HEK293 (cell line): Measurements from ENCODE around the gene ISL2.

ENCODE experiments used
- AEBP2 ChIP-seq: fragments of 450-650 bp; formaldehyde crosslinking; IDR thresholded peaks from 2 replicates; pipeline ENCODE4 v1.5.1; 2016; ENCODE audit warnings: missing biosample characterization, missing genetic modification characterization, borderline replicate concordance
- GFI1B ChIP-seq: fragments of 450-650 bp; formaldehyde crosslinking; IDR thresholded peaks from 2 replicates; pipeline ENCODE4 v1.5.1; 2016; ENCODE audit warnings: missing biosample characterization, missing genetic modification characterization
- KLF1 ChIP-seq: fragments of 450-650 bp; formaldehyde crosslinking; IDR thresholded peaks from 2 replicates; pipeline ENCODE4 v1.5.1; 2016; ENCODE audit warnings: missing biosample characterization, missing genetic modification characterization
- KLF10 ChIP-seq: fragments of 450-650 bp; IDR thresholded peaks from 2 replicates; pipeline ENCODE4 v1.5.1; 2018; ENCODE audit warnings: missing biosample characterization, mild to moderate bottlenecking, missing genetic modification characterization
- KLF17 ChIP-seq: fragments of 450-650 bp; formaldehyde crosslinking; IDR thresholded peaks from 2 replicates; pipeline ENCODE4 v1.5.1; 2016; ENCODE audit warnings: missing biosample characterization, missing genetic modification characterization
- KLF7 ChIP-seq: fragments of 450-650 bp; formaldehyde crosslinking; IDR thresholded peaks from 2 replicates; pipeline ENCODE4 v1.5.1; 2016; ENCODE audit warnings: missing biosample characterization, missing genetic modification characterization, borderline replicate concordance
- KLF9 ChIP-seq: fragments of 450-650 bp; formaldehyde crosslinking; IDR thresholded peaks from 2 replicates; pipeline ENCODE4 v1.5.1; 2016; ENCODE audit warnings: missing biosample characterization, missing genetic modification characterization, low read depth
- PRDM2 ChIP-seq: fragments of 450-650 bp; formaldehyde crosslinking; IDR thresholded peaks from 2 replicates; pipeline ENCODE4 v1.5.1; 2016; ENCODE audit warnings: missing biosample characterization, missing genetic modification characterization, borderline replicate concordance
- TRIM28 ChIP-seq: IDR thresholded peaks from 2 replicates; pipeline ENCODE4 v1.6.1; 2011; ENCODE audit warnings: low read length, control low read depth, borderline replicate concordance
- ZBTB21 ChIP-seq: fragments of 450-650 bp; formaldehyde crosslinking; IDR thresholded peaks from 2 replicates; pipeline ENCODE4 v1.5.1; 2017; ENCODE audit warnings: missing biosample characterization, missing genetic modification characterization
- ZNF148 ChIP-seq: fragments of 450-650 bp; formaldehyde crosslinking; IDR thresholded peaks from 2 replicates; pipeline ENCODE4 v1.5.0; 2017; ENCODE audit warnings: missing biosample characterization, missing genetic modification characterization, borderline replicate concordance
- ZNF155 ChIP-seq: fragments of 450-650 bp; formaldehyde crosslinking; IDR thresholded peaks from 2 replicates; pipeline ENCODE4 v1.5.1; 2016; ENCODE audit warnings: missing biosample characterization, missing genetic modification characterization
- ZNF248 ChIP-seq: fragments of 450-650 bp; formaldehyde crosslinking; IDR thresholded peaks from 2 replicates; pipeline ENCODE4 v1.5.1; 2017; ENCODE audit warnings: missing biosample characterization, missing genetic modification characterization
- ZNF26 ChIP-seq: fragments of 450-650 bp; formaldehyde crosslinking; IDR thresholded peaks from 2 replicates; pipeline ENCODE4 v1.5.1; 2016; ENCODE audit warnings: missing biosample characterization, missing genetic modification characterization
- ZNF280C ChIP-seq: fragments of 450-650 bp; formaldehyde crosslinking; IDR thresholded peaks from 2 replicates; pipeline ENCODE4 v1.5.1; 2016; ENCODE audit warnings: missing biosample characterization, missing genetic modification characterization
- ZNF324 ChIP-seq: fragments of 450-650 bp; formaldehyde crosslinking; IDR thresholded peaks from 2 replicates; pipeline ENCODE4 v1.5.1; 2016; ENCODE audit warnings: missing biosample characterization, missing genetic modification characterization
- ZNF362 ChIP-seq: fragments of 450-650 bp; formaldehyde crosslinking; IDR thresholded peaks from 2 replicates; pipeline ENCODE4 v1.5.1; 2016; ENCODE audit warnings: missing biosample characterization, missing genetic modification characterization
- ZNF433 ChIP-seq: fragments of 450-650 bp; formaldehyde crosslinking; IDR thresholded peaks from 2 replicates; pipeline ENCODE4 v1.5.1; 2016; ENCODE audit warnings: missing biosample characterization, missing genetic modification characterization, low read depth
- ZNF560 ChIP-seq: fragments of 450-650 bp; formaldehyde crosslinking; IDR thresholded peaks from 2 replicates; pipeline ENCODE4 v1.5.1; 2017; ENCODE audit warnings: missing biosample characterization, missing genetic modification characterization, borderline replicate concordance
- ZNF610 ChIP-seq: fragments of 450-650 bp; formaldehyde crosslinking; IDR thresholded peaks from 2 replicates; pipeline ENCODE4 v1.5.1; 2016; ENCODE audit warnings: missing biosample characterization, missing genetic modification characterization, borderline replicate concordance
- ZNF629 ChIP-seq: fragments of 450-650 bp; formaldehyde crosslinking; IDR thresholded peaks from 2 replicates; pipeline ENCODE4 v1.5.1; 2017; ENCODE audit warnings: missing biosample characterization, missing genetic modification characterization
- ZNF76 ChIP-seq: fragments of 450-650 bp; formaldehyde crosslinking; IDR thresholded peaks from 2 replicates; pipeline ENCODE4; 2016; ENCODE audit warnings: low read depth, missing biosample characterization, missing genetic modification characterization, borderline replicate concordance
- ZNF837 ChIP-seq: fragments of 450-650 bp; formaldehyde crosslinking; IDR thresholded peaks from 2 replicates; pipeline ENCODE4 v1.5.1; 2016; ENCODE audit warnings: missing biosample characterization, missing genetic modification characterization

The ISL2 gene

GRCh38 chr15:76312540-76313174 is 23.9 kb upstream of the ISL2 start (continued):
- TF ChIP-seq ZNF324: no peak
- no peak for TF ChIP-seq PRDM2 (tag by site-specific recombination)
- no peak for TF ChIP-seq GFI1B (tag by site-specific recombination)
- TF ChIP-seq TRIM28: no peak
- TF ChIP-seq ZNF837 (tag by site-specific recombination): no peak
- TF ChIP-seq ZNF76 (tag by site-specific recombination): no peak
- no peak for TF ChIP-seq ZNF433 (tag by site-specific recombination)
- no peak for TF ChIP-seq ZNF610 (tag by site-specific recombination)
- no peak for TF ChIP-seq KLF7 (tag by site-specific recombination)
- TF ChIP-seq ZNF26: no peak
- no peak for TF ChIP-seq ZNF148
- TF ChIP-seq ZNF155 (tag by site-specific recombination): no peak
- TF ChIP-seq KLF1 (tag by site-specific recombination): no peak
- TF ChIP-seq ZBTB21 (tag by site-specific recombination): peak; percentile 16; the same call in 1 of the 2 replicates
- TF ChIP-seq AEBP2 (tag by site-specific recombination): no peak
- no peak for TF ChIP-seq KLF17 (tag by site-specific recombination)
- no peak for TF ChIP-seq KLF10 (tag by site-specific recombination)
- TF ChIP-seq KLF9 (tag by site-specific recombination): no peak
- no peak for TF ChIP-seq ZNF280C (tag by site-specific recombination)
- TF ChIP-seq ZNF248 (tag by site-specific recombination): no peak
- peak; percentile 92 for TF ChIP-seq ZNF362
- TF ChIP-seq ZNF629 (tag by site-specific recombination): peak; percentile 62; the same call in 1 of the 2 replicates
- no peak for TF ChIP-seq ZNF560 (tag by site-specific recombination)
